GM20000 (cell line): ENCODE data around the gene NMT1.
A peak's percentile ranks its signal among the peaks of the same experiment; 100 is the strongest.

Experiments
- DNase-seq: peaks from one replicate; pipeline ENCODE4 v3.0.0; 2012; ENCODE audit warnings: low spot score
- TF ChIP-seq, protein P1 (sequence below): IDR thresholded peaks from 2 replicates; pipeline ENCODE4 v1.5.1; 2012; ENCODE audit warnings: mild to moderate bottlenecking, control low read depth; ENCODE audit errors: extremely low read depth, missing control alignments

NMT1 gene

DNA sequence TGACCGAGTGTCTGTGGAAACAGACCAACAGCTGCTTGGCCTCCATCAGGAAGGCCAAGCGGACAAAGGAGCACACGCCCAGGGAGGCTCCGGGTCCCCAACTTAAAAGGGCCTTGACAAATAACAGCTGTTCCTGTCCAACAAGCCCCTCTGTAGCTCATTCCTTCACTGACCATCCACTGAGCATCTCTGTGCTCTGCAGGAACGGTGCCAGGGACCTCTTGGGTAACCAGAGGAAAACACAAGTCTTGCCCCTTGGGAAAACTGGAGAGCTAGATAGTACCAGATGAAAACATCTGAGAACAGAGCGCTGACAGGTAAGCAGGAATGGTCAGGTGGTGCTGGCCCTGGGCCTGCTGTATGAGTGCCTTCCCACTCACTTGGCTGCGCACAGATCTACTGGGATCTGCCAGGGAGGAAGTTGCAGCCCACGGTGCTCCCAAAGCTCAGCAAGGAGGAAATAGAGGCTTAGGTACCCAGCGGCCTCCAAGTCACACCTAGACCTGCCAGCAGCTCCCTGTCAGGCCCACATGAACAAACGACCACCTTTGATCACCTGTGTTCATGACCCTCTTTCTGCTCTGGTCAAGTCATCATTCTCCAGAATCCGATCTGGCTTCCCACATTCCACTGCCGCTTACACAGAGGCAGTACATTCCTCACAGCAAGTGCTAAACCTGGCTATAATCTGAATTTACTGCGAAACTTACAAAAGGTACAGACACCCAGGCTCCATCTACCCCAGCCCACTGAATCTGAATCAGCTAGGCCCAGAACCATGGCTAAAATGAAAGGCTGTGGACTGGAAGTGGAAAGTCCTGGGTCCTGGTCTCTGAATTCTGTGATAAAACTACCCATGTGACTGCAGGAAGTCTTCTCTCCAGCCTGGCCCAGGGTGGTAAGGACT lies 22.1 kb upstream of the NMT1 start:
- no peak for DNase-seq
- TF ChIP-seq, protein P1, sequence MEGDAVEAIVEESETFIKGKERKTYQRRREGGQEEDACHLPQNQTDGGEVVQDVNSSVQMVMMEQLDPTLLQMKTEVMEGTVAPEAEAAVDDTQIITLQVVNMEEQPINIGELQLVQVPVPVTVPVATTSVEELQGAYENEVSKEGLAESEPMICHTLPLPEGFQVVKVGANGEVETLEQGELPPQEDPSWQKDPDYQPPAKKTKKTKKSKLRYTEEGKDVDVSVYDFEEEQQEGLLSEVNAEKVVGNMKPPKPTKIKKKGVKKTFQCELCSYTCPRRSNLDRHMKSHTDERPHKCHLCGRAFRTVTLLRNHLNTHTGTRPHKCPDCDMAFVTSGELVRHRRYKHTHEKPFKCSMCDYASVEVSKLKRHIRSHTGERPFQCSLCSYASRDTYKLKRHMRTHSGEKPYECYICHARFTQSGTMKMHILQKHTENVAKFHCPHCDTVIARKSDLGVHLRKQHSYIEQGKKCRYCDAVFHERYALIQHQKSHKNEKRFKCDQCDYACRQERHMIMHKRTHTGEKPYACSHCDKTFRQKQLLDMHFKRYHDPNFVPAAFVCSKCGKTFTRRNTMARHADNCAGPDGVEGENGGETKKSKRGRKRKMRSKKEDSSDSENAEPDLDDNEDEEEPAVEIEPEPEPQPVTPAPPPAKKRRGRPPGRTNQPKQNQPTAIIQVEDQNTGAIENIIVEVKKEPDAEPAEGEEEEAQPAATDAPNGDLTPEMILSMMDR, result no peak

DNA sequence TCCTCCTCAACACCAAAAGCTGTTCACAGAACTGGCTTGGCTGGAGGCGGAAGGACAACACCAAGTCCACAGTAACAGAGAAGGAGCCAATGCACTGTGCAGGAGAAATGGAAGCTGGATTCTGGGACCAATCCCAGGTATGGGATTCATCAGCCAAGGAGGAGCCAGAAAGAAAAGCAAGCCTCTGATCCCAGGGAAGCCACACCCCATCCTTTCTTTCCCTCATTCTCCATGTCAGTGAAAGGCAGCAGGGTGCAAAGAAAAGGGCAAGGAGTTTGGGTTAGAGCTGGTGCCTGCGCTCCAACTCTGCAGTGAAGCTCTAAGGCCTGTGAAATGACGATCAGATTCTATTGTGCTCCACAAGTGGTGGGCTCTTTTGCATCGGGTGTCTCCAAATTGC lies 20.7 kb upstream of the NMT1 start:
- DNase-seq, result no peak
- TF ChIP-seq, protein P1, result no peak

DNA sequence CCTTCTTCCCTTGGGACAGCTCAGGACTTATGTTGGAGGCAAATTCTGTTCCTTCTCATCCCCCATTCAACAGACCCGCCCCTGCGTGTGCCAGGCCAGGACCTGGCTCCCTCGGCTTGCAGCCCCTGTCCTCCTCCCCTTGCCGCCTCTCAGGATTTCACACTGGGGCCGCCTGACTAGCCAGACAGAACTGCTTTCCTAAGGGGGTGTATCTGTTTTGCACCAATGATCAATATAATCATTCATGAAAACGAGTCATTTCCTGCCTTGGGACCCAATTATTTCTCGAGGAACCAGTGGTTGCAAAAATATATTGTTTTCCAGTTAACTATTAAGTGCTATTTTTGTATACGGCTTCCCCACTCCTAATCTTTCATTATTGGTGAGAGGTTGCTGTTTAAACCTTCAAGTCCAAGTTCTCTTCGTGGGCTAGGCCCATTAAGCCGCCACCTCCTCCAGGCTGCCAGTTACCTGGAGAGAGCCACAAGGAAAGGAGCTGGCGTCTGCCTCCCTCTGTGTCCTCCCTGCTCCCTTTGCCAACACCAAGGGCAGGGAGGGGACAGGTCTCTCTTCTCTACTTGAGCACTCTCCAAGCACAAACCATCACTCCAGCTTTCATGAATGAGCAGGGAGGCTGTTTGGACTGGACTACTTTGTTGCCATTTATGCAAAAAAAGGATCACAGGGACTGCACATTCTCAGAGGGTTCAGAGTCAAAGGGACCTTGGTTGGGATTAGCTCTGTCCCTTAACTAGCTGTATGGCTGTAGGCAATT lies 18.6 kb upstream of the NMT1 start:
- TF ChIP-seq, protein P1, result no peak
- no peak for DNase-seq

DNA sequence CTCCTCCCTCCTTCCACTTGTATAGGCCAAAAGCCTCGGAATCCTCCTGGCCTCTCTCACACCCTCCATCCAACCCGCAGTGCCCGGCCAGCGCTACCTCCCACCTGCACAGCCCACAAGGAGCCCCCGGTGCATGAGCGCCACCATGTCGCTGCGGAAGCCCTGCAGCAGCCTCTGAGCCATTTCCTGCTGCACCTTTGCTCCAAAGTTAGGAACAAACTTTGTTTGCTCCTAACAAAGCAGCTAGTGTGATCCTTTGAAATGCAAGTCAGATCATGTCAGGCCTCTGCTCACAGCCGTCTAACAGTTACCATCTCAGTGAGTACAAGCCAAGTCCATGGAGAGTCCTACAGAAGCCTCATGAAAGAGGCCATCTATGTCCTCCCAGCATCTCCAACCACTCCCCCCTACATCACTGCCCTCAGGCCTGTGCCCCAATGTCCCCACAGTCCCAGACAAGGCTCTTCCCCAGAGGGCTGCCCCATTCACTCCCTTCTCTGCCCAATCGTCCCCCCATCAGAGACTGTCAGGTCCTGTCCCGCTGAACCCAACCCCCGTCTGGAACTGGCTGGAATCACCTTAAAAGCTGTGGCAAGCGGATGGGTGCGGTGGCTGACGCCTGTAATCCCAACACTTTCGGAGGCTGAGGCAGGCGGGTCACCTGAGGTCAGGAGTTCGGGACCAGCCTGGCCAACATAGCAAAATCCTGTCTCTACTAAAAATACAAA lies 17.1 kb upstream of the NMT1 start:
- no peak for DNase-seq
- TF ChIP-seq, protein P1, result no peak

DNA sequence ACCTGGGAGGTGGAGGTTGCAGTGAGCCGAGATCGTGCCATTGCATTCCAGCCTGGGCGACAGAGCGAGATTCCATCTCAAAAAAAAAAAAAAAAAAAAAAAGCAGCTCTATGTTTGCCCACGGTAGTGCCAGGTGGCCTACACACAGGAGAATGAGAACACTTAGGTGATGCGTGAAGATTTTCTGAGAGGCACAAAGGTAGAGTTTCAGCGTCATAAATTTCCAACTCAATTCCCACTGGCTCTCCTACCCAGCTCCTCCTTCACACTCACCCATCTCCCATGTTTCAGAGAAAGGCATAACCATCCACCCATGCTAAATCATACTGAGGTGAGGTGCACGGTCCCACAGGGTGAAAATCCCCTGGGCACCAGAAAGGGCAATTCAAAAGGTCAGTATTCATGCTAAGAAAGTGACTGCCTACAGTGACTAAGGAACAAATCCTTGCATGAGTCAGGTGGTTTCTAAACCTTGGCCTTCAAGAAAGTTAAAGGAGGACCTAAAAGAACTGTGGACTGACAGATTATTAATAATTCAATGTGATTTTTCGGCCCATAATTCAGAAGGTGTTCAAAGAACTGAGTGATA lies 14.5 kb upstream of the NMT1 start:
- DNase-seq, result no peak
- TF ChIP-seq, protein P1, result no peak

DNA sequence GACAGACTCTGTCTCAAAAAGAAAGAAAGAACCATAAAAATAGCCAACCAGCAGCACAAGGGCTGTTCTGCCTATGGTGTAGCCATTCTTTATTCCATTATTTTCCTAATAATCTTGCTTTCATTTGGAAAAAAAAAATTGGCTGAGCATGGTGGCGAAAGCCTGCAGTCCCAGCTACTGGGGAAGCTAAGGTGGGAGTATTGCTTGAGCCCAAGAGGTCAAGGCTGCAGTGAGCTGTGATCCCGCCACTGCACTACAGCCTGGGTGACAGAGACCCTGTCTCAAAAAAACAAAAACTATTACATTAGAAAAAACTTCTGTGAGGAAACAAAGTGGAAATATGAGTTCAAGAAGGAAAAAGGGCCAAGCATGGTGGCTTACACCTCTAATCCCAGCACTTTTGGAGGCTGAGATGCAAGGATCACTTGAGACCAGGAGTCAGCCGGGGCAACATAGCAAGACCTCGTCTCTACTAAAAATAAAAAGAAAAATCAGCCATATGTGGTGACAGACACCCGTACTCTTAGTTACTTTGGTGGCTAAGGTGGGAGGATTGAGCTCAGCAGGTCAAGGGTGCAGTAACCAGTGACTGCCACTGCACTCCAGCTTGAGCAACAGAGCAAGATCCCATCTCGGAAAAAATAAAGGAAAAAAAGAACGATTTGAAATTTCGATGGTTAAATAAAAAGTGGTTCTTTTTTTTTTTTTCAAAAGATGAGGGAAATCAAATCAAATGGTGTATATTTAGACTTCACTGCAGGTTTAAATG lies 12.1 kb upstream of the NMT1 start:
- TF ChIP-seq, protein P1, result peak; percentile 11
- DNase-seq, result no peak
